ENCODE data around the gene CHPT1. TPM values are rescaled to one million over a fixed set of nuclear protein-coding genes. Genes with fewer than 3 reads are reported as not detected.

The CHPT1 gene
- total and polyA plus RNA-seq, 3 donors from 2014 or later = 150 to 267 (median 154) TPM

DNA sequence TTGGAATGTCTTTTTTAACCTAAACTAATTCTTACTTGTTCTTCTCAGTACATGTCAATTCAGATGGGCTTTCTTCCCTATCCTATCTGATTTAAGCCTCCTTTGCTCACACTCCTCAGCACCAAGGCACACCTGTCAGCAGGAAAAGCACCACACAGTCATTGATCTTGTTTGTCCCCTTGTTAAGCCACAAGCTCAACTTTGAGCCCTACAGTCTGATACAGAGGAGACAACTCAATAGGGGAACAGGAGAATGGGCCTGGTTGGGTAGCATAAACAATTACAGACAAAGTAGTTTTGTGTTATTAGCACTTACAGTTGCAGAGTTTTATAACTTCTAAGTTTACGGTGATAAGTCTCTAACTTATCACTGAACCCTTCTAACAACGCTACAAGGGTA lies 71.3 kb downstream of the CHPT1 start:
- H3K4me1 ChIP-seq = no peaks in the 10 kb centered on the region
- intact Hi-C loops (cut with DNase I; ENCODE audit: low total_unique reads) = no loop called here
- H3K4me3 ChIP-seq = no peak overlapping the region
- H3K27me3 ChIP-seq = no peaks in the 10 kb centered on the region
- DNase-seq = no peak
- H3K9me3 ChIP-seq = no peaks in the 10 kb centered on the region
- TF ChIP-seq CTCF (IDR thresholded peaks at IDR 0.05) = no peak
- no peak for TF ChIP-seq POLR2A (IDR thresholded peaks at IDR 0.05)
- H3K36me3 ChIP-seq (ENCODE audit: low read depth, missing control alignments) = no peaks in the 10 kb centered on the region
- H3K27ac ChIP-seq = no peak overlapping the region
- WGBS, 2 donors = 50 to 51% methylated on average over 2 of the region's 2 CpGs

DNA sequence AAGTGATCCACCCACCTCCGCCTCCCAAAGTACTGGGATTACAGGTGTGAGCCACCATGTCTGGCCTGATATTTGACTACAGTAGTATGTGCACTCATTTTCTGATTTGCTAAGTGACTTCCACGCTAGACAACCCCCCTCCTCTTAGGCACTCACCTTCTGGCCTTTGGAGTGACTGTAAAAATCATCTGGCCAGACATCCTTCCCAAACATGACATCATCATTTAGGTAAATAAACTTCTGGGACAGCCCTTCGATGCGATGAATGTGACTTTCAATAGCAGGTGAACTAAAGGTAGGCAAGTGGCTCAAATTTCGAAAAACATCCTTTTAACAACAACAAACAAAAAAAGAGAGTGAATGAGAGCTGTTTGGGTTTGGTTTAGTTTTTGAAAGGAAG lies 72.4 kb downstream of the CHPT1 start:
- no peak for TF ChIP-seq CTCF (IDR thresholded peaks at IDR 0.05)
- TF ChIP-seq POLR2A (IDR thresholded peaks at IDR 0.05) = no peak
- no peaks in the 10 kb centered on the region for H3K36me3 ChIP-seq (ENCODE audit: low read depth, missing control alignments)
- no peaks in the 10 kb centered on the region for H3K27me3 ChIP-seq
- no peak overlapping the region for H3K27ac ChIP-seq
- no peaks in the 10 kb centered on the region for H3K4me1 ChIP-seq
- DNase-seq = no peak
- 94 to 96% methylated on average over 5 of the region's 5 CpGs for WGBS, 2 donors
- intact Hi-C loops (cut with DNase I; ENCODE audit: low total_unique reads) = loop anchor here (10.0 kb wide), 1 partner anchor 65 kb away; the partner anchor contains the start of gene GNPTAB
- H3K9me3 ChIP-seq = no peaks in the 10 kb centered on the region
- H3K4me3 ChIP-seq = no peak overlapping the region

DNA sequence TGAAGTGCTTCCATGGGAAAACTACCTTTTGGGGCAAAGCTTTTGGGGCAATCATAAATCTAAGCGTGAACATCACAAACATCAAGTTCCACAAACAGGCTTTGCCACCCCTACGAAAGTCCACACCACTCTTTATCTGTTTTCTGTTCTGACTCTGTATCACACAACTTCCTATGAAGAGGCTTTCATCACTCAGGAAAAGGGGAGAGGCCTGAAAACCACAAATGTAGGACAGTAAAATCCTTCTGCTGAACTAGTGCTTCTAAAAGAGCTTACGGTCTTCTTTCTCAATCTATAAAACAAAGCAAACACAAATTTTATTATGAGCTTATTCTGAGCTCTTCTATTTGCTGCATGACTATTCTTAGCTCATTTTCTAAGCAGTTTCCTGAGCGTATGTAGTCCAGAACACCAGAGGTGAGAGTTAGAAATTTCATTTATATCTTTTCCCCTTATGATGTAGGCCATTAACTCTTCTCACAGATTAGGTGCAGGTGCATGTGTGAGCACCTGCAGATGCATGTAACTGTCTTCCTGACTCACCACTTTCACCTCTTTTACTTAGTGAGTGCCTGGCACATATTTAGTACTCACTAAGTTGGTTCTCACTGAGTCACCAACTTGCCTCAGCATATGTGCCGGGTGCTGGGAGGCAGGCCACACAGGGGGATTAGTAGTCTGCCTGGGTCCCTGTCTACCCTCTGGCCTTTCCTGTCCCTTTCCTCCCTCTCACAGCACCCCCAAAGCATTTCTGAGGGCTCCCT lies 74.8 kb downstream of the CHPT1 start:
- Histone ChIP-seq H3K4me3 (no peak overlapping the region), H3K27me3 (no peaks in the 10 kb centered on the region), H3K27ac (no peak overlapping the region), H3K36me3 (ENCODE audit: low read depth, missing control alignments) (no peaks in the 10 kb centered on the region), H3K4me1 (no peaks in the 10 kb centered on the region), H3K9me3 (no peaks in the 10 kb centered on the region)
- WGBS, 2 donors = 90 to 92% methylated on average over 5 of the region's 5 CpGs
- no peak for TF ChIP-seq POLR2A (IDR thresholded peaks at IDR 0.05)
- TF ChIP-seq CTCF (IDR thresholded peaks at IDR 0.05) = no peak
- intact Hi-C loops (cut with DNase I; ENCODE audit: low total_unique reads) = loop anchor here (10.0 kb wide), 1 partner anchor 63 kb away; the partner anchor contains the start of gene GNPTAB
- no peak for DNase-seq

DNA sequence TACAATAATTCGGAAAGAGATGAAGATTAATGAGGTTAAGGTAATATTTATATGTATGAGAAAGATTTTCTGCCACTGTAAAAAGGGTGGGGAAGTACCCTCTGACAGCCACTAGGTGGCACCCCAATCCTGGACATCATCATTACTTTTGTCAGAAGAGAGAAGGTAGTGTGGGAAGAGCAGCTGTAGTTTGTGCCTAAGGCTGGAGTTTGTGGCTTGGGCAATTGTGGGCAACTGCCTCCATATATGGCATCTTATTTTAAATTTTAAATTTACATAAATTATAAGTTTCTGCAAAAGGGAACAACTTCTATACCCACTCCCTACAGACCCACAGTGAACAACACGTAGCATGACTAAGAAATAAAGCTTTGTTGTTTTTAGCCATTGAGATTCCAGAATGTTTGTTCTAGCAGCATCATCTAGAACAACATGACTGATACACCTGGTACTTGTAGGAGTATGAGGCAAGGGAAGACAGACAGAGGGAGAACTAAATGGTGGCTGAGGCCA lies 76.3 kb downstream of the CHPT1 start:
- WGBS, 2 donors = 61 to 65% methylated on average over 2 of the region's 2 CpGs
- intact Hi-C loops (cut with DNase I; ENCODE audit: low total_unique reads) = loop anchor here (10.0 kb wide), 1 partner anchor 61 kb away; the partner anchor contains the start of gene GNPTAB
- H3K4me1 ChIP-seq = no peaks in the 10 kb centered on the region
- no peak overlapping the region for H3K4me3 ChIP-seq
- peak; percentile 58 for DNase-seq
- H3K9me3 ChIP-seq = no peaks in the 10 kb centered on the region
- H3K36me3 ChIP-seq (ENCODE audit: low read depth, missing control alignments) = no peaks in the 10 kb centered on the region
- TF ChIP-seq CTCF (IDR thresholded peaks at IDR 0.05) (peak; percentile 86 to 97 (median 90)), POLR2A (IDR thresholded peaks at IDR 0.05) (no peak)
- H3K27ac ChIP-seq = no peak overlapping the region
- no peaks in the 10 kb centered on the region for H3K27me3 ChIP-seq
